SH-SY5Y (cell line): Measurements from ENCODE around the gene HMSD.

ENCODE experiments used
- GATA2 ChIP-seq: IDR thresholded peaks from 2 replicates; pipeline ENCODE4 v1.6.1; 2011; ENCODE audit warnings: mild to moderate bottlenecking, low read depth, low read length
- GATA3 ChIP-seq: IDR thresholded peaks from 2 replicates; pipeline ENCODE4 v1.6.1; 2011; ENCODE audit warnings: low read depth, mild to moderate bottlenecking, low read length, moderate library complexity

DNA sequence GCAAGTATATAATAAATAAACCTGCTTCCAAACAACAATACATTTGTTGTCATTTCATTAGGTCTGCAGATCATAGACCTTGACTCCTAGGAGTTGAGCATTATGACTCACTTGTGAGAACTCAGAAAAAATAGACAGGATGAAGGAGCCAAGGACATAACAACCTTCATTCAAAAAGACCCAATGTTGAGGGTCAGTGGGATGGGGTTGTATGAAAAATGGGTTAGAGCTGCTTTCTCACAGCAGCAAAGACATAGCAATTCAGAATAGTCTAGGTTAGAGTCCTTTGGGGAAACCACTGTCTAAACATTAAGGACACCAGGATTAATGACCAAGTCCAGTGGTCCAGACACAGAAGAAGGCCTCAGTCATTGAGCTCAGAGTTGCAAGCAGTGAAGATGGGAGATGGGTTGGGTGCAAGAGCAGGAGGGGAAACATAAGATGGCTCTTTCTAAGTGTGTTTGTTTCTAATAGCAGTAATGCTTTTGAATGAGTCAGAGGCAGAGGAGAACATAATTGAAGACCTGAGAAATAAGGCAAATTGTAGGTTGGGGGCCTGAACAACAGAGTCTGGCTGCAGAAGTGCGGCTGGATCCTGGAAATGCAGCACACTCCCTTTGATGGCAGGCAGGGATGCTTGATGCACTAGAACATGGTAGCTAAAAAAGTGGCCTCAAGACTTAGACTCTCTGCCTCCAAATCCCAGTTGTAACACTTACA, 45.1 kb upstream of the HMSD start:
- TF ChIP-seq GATA3, result no peak
- TF ChIP-seq GATA2, result no peak
